ENCODE data around the gene BCAN.
A peak's percentile ranks its signal among the peaks of the same experiment; 100 is the strongest.

The BCAN gene

GRCh38 chr1:156676820-156677615 is 35.1 kb downstream of the BCAN start, which contains the start of gene NES:
Gene NES (minus strand): TSS chr1:156677407. CDS start chr1:156677264, 143 bp downstream.
- Histone ChIP-seq H3K4me3 (ENCODE audit: low read depth, low read length) (peak within 1 kb of the TSS; percentile 27), H3K9me3 (ENCODE audit: severe bottlenecking) (no peaks in the 10 kb centered on the region), H3K27ac (peak within 1 kb of the TSS; percentile 97), H3K27me3 (ENCODE audit: insufficient read depth, low read depth, severe bottlenecking) (no peaks in the 10 kb centered on the region), H3K36me3 (peaks cover 17% of the 10 kb centered on the region)
- TF ChIP-seq, protein P1, sequence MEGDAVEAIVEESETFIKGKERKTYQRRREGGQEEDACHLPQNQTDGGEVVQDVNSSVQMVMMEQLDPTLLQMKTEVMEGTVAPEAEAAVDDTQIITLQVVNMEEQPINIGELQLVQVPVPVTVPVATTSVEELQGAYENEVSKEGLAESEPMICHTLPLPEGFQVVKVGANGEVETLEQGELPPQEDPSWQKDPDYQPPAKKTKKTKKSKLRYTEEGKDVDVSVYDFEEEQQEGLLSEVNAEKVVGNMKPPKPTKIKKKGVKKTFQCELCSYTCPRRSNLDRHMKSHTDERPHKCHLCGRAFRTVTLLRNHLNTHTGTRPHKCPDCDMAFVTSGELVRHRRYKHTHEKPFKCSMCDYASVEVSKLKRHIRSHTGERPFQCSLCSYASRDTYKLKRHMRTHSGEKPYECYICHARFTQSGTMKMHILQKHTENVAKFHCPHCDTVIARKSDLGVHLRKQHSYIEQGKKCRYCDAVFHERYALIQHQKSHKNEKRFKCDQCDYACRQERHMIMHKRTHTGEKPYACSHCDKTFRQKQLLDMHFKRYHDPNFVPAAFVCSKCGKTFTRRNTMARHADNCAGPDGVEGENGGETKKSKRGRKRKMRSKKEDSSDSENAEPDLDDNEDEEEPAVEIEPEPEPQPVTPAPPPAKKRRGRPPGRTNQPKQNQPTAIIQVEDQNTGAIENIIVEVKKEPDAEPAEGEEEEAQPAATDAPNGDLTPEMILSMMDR (IDR thresholded peaks at IDR 0.05; ENCODE audit: low read depth, low read length): no peak
- peak; percentile 87 for DNase-seq

GRCh38 chr1:156677616-156678596 is 36.0 kb downstream of the BCAN start:
- peak overlapping the region; percentile 14; the same call in 1 of the 2 replicates for H3K4me3 ChIP-seq (ENCODE audit: low read depth, low read length)
- peaks cover 8% of the 10 kb centered on the region; the same call in 1 of the 2 replicates for H3K36me3 ChIP-seq
- TF ChIP-seq, protein P1 (IDR thresholded peaks at IDR 0.05; ENCODE audit: low read depth, low read length): peak; percentile 94
- H3K27me3 ChIP-seq (ENCODE audit: insufficient read depth, low read depth, severe bottlenecking): no peaks in the 10 kb centered on the region
- peak; percentile 89 for DNase-seq
- no peaks in the 10 kb centered on the region for H3K9me3 ChIP-seq (ENCODE audit: severe bottlenecking)
- H3K27ac ChIP-seq: peak overlapping the region; percentile 70

- Histone ChIP-seq H3K9me3 (ENCODE audit: severe bottlenecking) (no peaks in the 10 kb centered on the region), H3K27me3 (ENCODE audit: insufficient read depth, low read depth, severe bottlenecking) (no peaks in the 10 kb centered on the region), H3K36me3 (no peaks in the 10 kb centered on the region; the same call in 1 of the 2 replicates), H3K4me3 (ENCODE audit: low read depth, low read length) (no peak overlapping the region), H3K27ac (no peak overlapping the region)
- DNase-seq: no peak
- TF ChIP-seq, protein P1 (IDR thresholded peaks at IDR 0.05; ENCODE audit: low read depth, low read length): no peak
Observed at GRCh38 chr1:156680056-156680455, 38.1 kb downstream of the BCAN start.

DNA sequence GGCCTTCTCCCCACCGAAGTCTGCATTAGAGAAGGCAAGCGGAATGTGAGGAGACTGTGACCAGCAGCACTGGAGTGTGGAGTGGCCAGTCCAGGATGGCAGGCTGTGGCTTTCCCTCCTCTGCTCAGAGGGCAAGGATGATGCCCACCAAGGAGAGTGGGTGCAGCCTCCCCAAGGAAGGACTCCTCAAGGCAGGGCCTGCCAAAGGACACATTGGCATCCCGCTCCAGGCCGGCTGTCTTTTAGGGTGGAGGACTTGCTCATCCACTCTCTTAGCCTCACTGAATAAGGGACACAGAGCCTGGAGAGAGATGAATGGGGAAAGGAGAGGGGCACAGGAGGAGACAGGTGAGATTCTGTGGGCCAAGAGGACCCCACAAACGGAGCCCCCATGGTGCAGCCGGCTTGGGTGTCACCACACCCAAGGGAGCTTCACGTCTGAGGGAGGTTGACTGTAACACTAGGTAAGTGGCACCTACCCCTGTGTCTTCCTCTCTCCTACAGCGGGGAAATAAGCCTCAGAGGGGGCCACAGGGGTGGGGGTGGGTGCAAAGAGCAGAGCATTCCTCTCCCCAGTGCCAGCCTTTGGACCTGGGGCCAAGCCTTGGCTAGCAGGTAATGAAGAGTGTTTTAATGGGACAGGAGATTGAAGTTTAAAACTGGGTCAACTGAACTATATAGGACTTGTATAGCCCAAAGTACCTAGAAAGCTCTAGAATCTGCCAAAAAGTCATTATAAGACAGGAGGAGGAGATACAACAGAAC is 39.5 kb downstream of the BCAN start:
- Histone ChIP-seq H3K27me3 (ENCODE audit: insufficient read depth, low read depth, severe bottlenecking) (no peaks in the 10 kb centered on the region), H3K27ac (no peak overlapping the region), H3K36me3 (no peaks in the 10 kb centered on the region), H3K4me3 (ENCODE audit: low read depth, low read length) (no peak overlapping the region), H3K9me3 (ENCODE audit: severe bottlenecking) (no peaks in the 10 kb centered on the region)
- TF ChIP-seq, protein P1 (IDR thresholded peaks at IDR 0.05; ENCODE audit: low read depth, low read length): no peak
- no peak for DNase-seq

- DNase-seq: peak; percentile 71
- Histone ChIP-seq H3K9me3 (ENCODE audit: severe bottlenecking) (no peaks in the 10 kb centered on the region), H3K4me3 (ENCODE audit: low read depth, low read length) (no peak overlapping the region), H3K27me3 (ENCODE audit: insufficient read depth, low read depth, severe bottlenecking) (no peaks in the 10 kb centered on the region), H3K27ac (no peak overlapping the region), H3K36me3 (no peaks in the 10 kb centered on the region)
- TF ChIP-seq, protein P1 (IDR thresholded peaks at IDR 0.05; ENCODE audit: low read depth, low read length): peak; percentile 71
Observed at GRCh38 chr1:156682166-156682890, 40.4 kb downstream of the BCAN start.
